GM12878 (cell line): ENCODE data around the gene SYS1. TPM values are rescaled to one million over a fixed set of nuclear protein-coding genes. Genes with fewer than 3 reads are reported as not detected.

Experiments used
- ATAC-seq: fragments of 200-7000 bp; cut with Tn5 transposase; 3 replicates; pipeline ENCODE4 v1.9.1; 2020; ENCODE audit warnings: mild to moderate bottlenecking, moderate library complexity
- BruUV-seq: library from RNA; stranded (reverse); fragments of 400-500 nt; replicated peaks from 2 replicates; lab custom pipeline; 2021; lab: Mats Ljungman, UMichigan
- CTCF ChIA-PET: fragments of 300-600 bp; sonication (Branson Sonifier 250); formaldehyde crosslinking; extraction: SDS; loops from one replicate; lab custom pipeline; 2021; ENCODE audit warnings: inconsistent platforms; lab: Yijun Ruan, JAX
- POLR2A ChIA-PET: fragments of 350-600 bp; formaldehyde crosslinking; extraction: SDS; loops from one replicate; lab custom pipeline; 2021; ENCODE audit warnings: inconsistent platforms; lab: Charles Lee
- RAD21 ChIA-PET: fragments of 300-600 bp; sonication (Branson Sonifier 250); formaldehyde crosslinking; loops from one replicate; lab custom pipeline; 2023; ENCODE audit warnings: antibody characterized with exemption; ENCODE audit not compliant: unreplicated experiment; lab: Charles Lee
- SMC1A ChIA-PET: fragments of 300-600 bp; sonication (Branson Sonifier 250); formaldehyde crosslinking; loops from one replicate; lab custom pipeline; 2023; ENCODE audit not compliant: unreplicated experiment, uncharacterized antibody; lab: Charles Lee
- DNase-seq: peaks from one replicate; pipeline ENCODE4 v3.0.0-alpha.2; 2011; ENCODE audit warnings: low read depth, low spot score
- FAIRE-seq: peaks from 3 replicates; lab custom pipeline; 2011; peaks lifted over from hg19 to GRCh38; lab: Jason Lieb, UNC
- H2AFZ ChIP-seq: 2 replicates; pipeline ENCODE4 v1.6.0; 2011; ENCODE audit warnings: low read depth, low read length, control low read depth; ENCODE audit not compliant: control insufficient read depth
- H3K27ac ChIP-seq: 2 replicates; pipeline ENCODE4 v1.5.1; 2011; ENCODE audit warnings: control low read depth; ENCODE audit not compliant: control insufficient read depth, insufficient read depth
- H3K27me3 ChIP-seq, 2 experiments: replicated peaks in 1 of 2; 2 replicates each; pipeline versions ENCODE4 v1.6.0 to v1.6.1; 2011; ENCODE audit warnings: low read length in 1 of 2; ENCODE audit not compliant: control insufficient read depth in 2 of 2, insufficient read depth in 2 of 2
- H3K36me3 ChIP-seq, 2 experiments: 2 replicates each; pipeline ENCODE4 v1.5.1; 2011; ENCODE audit warnings: low read length in 1 of 2; ENCODE audit not compliant: control insufficient read depth in 2 of 2, insufficient read depth in 2 of 2
- H3K4me1 ChIP-seq: 2 replicates; pipeline ENCODE4 v1.6.1; 2011; ENCODE audit warnings: mild to moderate bottlenecking, low read length, moderate library complexity, mixed read lengths; ENCODE audit not compliant: control insufficient read depth, insufficient read depth
- H3K4me2 ChIP-seq: 2 replicates; pipeline ENCODE4 v1.6.0; 2011; ENCODE audit warnings: control low read depth; ENCODE audit not compliant: control insufficient read depth, insufficient read depth
- H3K4me3 ChIP-seq: fragments of 200-600 bp; sonication (generic); 2 replicates; pipeline ENCODE4 v1.5.1; 2016
- H3K79me2 ChIP-seq: 2 replicates; pipeline ENCODE4 v1.6.0; 2011; ENCODE audit warnings: low read length; ENCODE audit not compliant: control insufficient read depth, insufficient read depth
- H3K9ac ChIP-seq: 2 replicates; pipeline ENCODE4 v1.8.0; 2011; ENCODE audit warnings: low read length, control low read depth, mixed read lengths; ENCODE audit not compliant: control insufficient read depth, insufficient read depth
- H3K9me3 ChIP-seq: replicated peaks from 3 replicates; pipeline ENCODE4 v1.5.1; 2011; ENCODE audit warnings: mild to moderate bottlenecking, low read length; ENCODE audit not compliant: control insufficient read depth, insufficient read depth
- H4K20me1 ChIP-seq: 2 replicates; pipeline ENCODE4 v1.6.0; 2011; ENCODE audit not compliant: control insufficient read depth, insufficient read depth
- EGR1 ChIP-seq, 2 experiments: IDR thresholded peaks; 1 replicate in 1 of 2; 2 replicates in 1 of 2; pipeline ENCODE4 v1.6.1; 2011 to 2012; ENCODE audit warnings: low read depth in 2 of 2, low read length in 2 of 2, borderline replicate concordance in 1 of 2, mild to moderate bottlenecking in 1 of 2, moderate library complexity in 1 of 2
- HSF1 ChIP-seq: fragments of 150-350 bp; IDR thresholded peaks from 2 replicates; pipeline ENCODE4 v1.6.1; 2014; ENCODE audit warnings: mild to moderate bottlenecking, low read depth, low read length
- RBBP5 ChIP-seq: fragments of 200-600 bp; sonication (generic); conservative IDR thresholded peaks from 2 replicates; pipeline ENCODE4 v1.6.1; 2016
- ZBTB4 ChIP-seq: fragments of 450-650 bp; formaldehyde crosslinking; IDR thresholded peaks from 2 replicates; pipeline ENCODE4 v1.4.0; 2022; ENCODE audit warnings: mild to moderate bottlenecking, moderate library complexity
- WGBS: methylation state at CpG from one replicate; pipeline ENCODE4 v1.1.6; 2016; ENCODE audit warnings: low lambda C conversion rate; ENCODE audit not compliant: insufficient replicate concordance, insufficient coverage; ENCODE audit errors: missing lambda C conversion rate; 5-methylcytosine and 5-hydroxymethylcytosine counted together
- in situ Hi-C: fragments of 300-500 bp; cut with MboI; formaldehyde crosslinking; loops from 9 replicates; pipeline ENCODE4 v1.14.3; 2018; ENCODE audit warnings: mixed read lengths
- intact Hi-C: fragments of 100-400 bp; cut with micrococcal nuclease; formaldehyde crosslinking; loops from one replicate; pipeline ENCODE4 v1.14.2; 2022; ENCODE audit not compliant: unreplicated experiment
- polyA plus RNA-seq, 11 experiments: library from polyadenylated mRNA; depleted of rRNA in 4 of 11; unstranded in 6 of 11; stranded (reverse) in 5 of 11; fragments of >200 nt; fragmentation: Nextera tagmentation in 4 of 11; fragmentation: Illumina TruSeq in 1 of 11; extraction: Ambion mirVana in 4 of 11; extraction: Trizol in 1 of 11; gene quantifications; 1 replicate in 1 of 11; 2 replicates in 10 of 11; pipeline versions ENCODE4 v1.2.1 to v1.2.3, GENCODE V29; 2011 to 2016; ENCODE audit warnings: inconsistent platforms in 2 of 11, missing spikeins in 2 of 11, low read depth in 1 of 11
- total RNA-seq, 4 experiments: library from RNA; depleted of rRNA in 3 of 4; stranded (reverse); fragments of >200 nt in 3 of 4; fragmentation: Illumina TruSeq in 1 of 4; extraction: Trizol in 1 of 4; gene quantifications; 2 replicates each; pipeline versions ENCODE4 v1.2.1 to v1.2.3, GENCODE V29; 2013 to 2021
- TF ChIP-seq, protein P1 (sequence below): IDR thresholded peaks from 2 replicates; pipeline ENCODE4 v1.6.1; 2011; ENCODE audit warnings: low read depth, low read length, improper control_type of control experiment, borderline replicate concordance

SYS1 gene
- total and polyA plus RNA-seq, 10 of the 15 experiments (the other 5 are each of a cell fraction or from before 2014, with no cell fraction given), result 5.1 to 22.6 (median 9.3) TPM

DNA sequence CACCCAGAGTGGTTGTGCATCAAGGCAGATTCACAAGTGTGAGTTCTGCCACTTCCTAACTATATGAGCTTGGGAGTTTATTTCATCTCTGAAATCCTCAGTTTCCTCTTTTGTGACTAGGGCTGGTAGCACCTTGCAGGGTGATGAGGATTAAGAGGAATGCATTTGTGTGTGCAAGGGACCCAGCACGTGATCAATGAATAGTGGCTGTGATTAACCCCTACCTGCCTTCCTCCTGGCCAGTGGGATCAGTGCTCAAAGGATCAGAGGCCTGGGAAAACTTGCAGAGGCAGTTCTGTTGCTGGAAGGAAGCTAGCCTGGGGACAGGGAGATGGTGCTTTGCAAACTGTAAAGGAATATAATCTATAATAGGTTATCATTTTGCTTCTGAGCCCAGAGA, 22.0 kb upstream of the SYS1 start:
- Histone ChIP-seq H3K9ac (no peak overlapping the region), H3K36me3 (no peaks in the 10 kb centered on the region), H4K20me1 (peaks cover 2% of the 10 kb centered on the region; the same call in 1 of the 2 replicates), H3K79me2 (no peaks in the 10 kb centered on the region), H3K27ac (no peak overlapping the region), H3K4me2 (no peak overlapping the region), H3K4me1 (no peaks in the 10 kb centered on the region), H3K9me3 (no peaks in the 10 kb centered on the region), H3K4me3 (no peak overlapping the region), H2AFZ (no peak overlapping the region), H3K27me3 (no peaks in the 10 kb centered on the region)
- intact Hi-C loops, result no loop called here
- DNase-seq (no peak), FAIRE-seq (no peak), ATAC-seq (no peak)
- no TSS peak for BruUV-seq
- TF ChIP-seq EGR1 (IDR thresholded peaks at IDR 0.05; ENCODE audit: borderline replicate concordance in 1 of 2, low read depth in 2 of 2, low read length in 2 of 2) (no peak), HSF1 (no peak), RBBP5 (no peak), ZBTB4 (CRISPR knock-in tag) (no peak)
- TF ChIP-seq, protein P1, sequence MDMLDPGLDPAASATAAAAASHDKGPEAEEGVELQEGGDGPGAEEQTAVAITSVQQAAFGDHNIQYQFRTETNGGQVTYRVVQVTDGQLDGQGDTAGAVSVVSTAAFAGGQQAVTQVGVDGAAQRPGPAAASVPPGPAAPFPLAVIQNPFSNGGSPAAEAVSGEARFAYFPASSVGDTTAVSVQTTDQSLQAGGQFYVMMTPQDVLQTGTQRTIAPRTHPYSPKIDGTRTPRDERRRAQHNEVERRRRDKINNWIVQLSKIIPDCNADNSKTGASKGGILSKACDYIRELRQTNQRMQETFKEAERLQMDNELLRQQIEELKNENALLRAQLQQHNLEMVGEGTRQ, result no peak
- WGBS, result 0% methylated on average over 1 of the region's 1 CpG
- POLR2A ChIA-PET, result no interaction called here
- SMC1A ChIA-PET, result no interaction called here
- in situ Hi-C loops, result no loop called here
- CTCF ChIA-PET, result no interaction called here
- RAD21 ChIA-PET, result no interaction called here
